Left renal pelvis (tissue), 4 donors: ENCODE measurements around the gene PSMD10. TPM values are rescaled to one million over a fixed set of nuclear protein-coding genes. Genes with fewer than 3 reads are reported as not detected.

Experiments
- DNase-seq, 4 donors: peaks; one replicate each; pipeline ENCODE4 v3.0.0-alpha.2; 2013; ENCODE audit warnings: low read depth in 4 of 4, low spot score in 3 of 4
- polyA plus RNA-seq, 4 donors: library from polyadenylated mRNA; unstranded; fragments of 120-200 nt; gene quantifications; one replicate each; pipeline ENCODE4 v1.2.1, GENCODE V29; 2013; ENCODE audit not compliant: insufficient read length in 4 of 4

PSMD10 gene
- polyA plus RNA-seq, 4 donors: 61.9 to 89.2 (median 75.7) TPM

DNA sequence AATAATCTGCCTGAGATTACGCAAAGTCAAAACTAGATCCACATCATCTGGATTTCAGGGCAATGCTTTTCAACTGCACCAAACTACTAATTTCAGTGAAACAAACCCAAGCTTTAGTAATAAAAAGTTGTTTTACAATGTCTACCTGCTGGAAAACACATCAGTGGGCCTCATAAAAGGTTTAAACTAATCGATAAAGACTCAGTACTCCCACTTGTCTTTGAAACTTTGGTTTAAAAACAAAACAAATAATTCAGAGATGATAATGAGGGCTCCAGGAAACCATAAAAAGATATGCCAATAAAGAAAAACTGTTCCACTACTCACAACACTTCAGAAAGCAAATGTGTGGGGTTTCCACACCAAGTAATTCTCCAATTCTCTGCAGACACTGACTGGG lies 10.2 kb downstream of the PSMD10 start:
- DNase-seq: no peak

DNA sequence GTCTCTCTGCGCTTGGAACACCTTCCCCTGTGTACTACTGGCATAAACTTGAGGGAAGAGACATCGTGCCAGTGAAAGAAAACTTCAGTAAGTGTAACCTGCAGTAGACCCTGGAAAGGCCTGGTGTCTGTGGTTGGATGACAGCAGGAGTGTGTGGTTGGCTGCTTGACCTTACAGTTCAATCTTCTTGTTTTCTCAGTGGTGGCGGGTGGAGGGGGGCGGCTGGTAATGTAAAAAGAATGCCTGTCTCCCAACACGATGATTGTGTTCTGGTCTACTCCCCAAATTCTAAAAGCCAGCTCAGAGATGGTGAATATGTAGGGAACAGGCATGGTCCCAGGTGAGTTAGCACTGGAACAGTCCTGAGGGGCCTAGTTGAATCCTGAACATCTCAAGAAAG lies 18.6 kb downstream of the PSMD10 start:
- DNase-seq: no peak

DNA sequence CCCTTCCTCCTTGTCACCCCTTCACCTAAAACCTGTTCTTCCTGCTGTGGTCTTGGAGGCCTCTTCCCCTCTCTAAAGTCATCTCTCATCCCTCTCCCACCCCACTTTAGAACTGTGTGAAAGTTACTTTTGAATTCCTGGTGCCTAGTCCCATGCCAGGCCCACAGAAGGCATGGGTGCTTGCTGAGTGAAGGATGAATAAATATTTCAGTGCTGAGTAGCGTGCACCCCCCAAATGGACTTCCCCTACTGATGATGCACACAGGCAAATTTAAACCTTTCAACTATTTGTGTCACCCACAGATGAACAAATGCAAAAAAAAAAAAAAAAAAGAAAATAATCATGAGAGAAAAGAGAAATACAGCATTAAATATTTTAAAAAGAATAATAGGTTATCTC lies 19.8 kb downstream of the PSMD10 start:
- DNase-seq: no peak

DNA sequence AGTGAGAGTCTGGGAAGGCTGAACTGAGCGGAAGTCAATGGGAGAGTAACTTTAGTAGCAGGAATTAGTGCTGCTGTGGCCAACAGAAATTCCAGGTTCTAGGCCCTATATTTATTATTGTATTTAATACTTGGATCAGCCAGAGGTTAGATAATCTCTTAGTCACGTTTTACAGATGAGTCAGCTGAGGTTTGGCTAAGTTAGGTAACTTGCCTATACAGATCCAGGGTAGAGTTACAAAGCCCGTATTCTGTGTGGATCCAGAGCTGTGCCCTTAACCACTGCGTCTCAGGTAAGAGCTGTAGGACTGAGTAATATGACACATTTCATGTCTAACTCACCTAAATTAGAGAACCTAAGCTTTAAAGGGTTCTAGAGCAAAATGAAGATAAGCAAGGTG lies 20.5 kb downstream of the PSMD10 start:
- DNase-seq: no peak

DNA sequence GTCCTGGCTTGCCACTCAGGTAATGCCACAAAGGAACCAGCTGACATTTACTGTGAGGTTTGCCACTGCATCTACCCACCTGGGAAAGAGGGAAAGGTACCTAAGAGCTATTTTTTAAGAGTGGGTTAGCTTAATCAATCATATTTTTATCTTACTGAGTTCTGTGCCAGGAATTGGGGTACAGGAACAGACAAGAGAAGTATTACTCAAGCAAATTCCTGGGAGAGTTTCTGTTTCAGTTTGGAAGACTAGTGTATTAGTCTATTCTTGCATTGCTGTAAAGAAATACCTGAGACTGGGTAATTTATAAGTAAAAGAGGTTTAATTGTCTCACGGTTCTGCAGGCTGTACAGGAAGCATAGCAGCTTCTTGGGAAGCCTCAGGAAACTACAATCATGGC lies 23.2 kb downstream of the PSMD10 start:
- no peak for DNase-seq

DNA sequence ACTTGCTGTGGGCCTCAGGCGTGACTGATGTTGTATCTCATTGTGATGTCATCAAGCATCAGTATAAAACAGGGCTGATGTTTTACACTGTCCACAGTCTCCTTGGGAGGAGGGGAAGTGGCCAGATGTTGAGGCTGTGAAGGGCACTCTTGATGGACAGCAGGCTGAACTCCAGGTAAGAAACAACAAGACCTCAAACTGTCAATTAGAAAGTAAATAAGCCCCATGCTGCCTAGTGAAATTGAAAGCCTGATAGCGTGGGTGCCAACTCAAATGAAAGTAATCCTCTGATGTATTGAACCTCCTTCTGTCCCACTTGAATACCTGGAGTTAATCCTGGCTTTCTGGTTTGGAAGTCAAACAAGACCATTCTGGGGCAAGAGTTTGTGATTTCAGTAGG lies 26.7 kb downstream of the PSMD10 start:
- DNase-seq: no peak

DNA sequence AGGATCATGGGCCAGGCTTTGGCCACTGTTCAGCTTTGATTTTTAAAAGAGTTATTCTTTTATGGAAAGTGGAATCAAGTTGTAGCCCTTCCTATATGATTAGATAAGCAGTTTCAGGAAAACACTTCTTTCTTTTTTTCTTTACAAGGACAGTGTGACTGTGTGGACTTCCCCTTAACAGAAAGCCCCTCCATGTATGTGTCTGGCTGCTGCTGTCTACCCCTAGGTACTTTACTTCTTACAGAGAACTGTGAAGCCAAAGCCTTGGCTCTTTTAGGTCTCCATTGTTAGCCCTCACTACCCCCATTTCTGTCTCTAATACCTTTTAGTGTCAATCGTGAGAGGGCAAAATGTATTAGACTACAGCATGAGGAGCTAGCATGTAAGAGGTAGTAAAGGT lies 27.3 kb downstream of the PSMD10 start:
- DNase-seq: no peak

DNA sequence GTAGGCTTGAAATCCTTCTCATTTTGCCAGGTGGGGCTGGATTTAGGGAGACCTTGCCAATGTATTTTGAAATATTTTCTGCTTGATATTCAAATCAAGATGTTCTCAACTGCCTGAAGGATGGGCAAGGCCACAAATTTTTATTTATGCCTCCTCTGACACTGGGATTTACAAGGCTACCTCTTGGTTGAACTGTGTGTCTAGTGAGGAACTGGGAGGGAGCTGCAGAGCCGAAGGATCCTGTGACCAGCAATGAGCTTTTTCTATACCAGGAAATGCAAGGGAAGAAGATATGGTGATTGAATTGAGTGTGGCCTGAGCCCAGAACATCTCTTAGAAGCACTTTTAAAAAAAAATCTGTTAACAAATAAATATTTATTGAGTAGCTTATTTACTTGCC lies 31.5 kb downstream of the PSMD10 start:
- DNase-seq: no peak

DNA sequence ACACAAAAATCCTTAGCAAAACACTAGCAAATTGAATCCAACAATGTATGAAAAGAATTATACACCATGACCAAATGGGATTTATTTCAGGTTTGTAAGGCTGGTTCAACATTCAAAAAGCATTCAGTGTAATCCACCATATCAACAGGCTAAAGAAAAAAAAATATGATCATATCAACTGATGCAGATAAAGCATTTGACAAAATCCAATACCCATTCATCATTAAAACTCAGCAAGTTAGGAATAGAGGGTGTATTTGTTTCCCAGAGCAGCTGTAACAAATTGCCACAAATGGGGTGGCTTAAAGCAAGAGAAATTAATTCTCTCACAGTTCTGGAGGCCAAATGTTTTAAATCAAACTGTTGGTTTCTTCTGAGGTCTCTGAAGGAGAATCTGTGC lies 35.8 kb downstream of the PSMD10 start:
- DNase-seq: no peak

DNA sequence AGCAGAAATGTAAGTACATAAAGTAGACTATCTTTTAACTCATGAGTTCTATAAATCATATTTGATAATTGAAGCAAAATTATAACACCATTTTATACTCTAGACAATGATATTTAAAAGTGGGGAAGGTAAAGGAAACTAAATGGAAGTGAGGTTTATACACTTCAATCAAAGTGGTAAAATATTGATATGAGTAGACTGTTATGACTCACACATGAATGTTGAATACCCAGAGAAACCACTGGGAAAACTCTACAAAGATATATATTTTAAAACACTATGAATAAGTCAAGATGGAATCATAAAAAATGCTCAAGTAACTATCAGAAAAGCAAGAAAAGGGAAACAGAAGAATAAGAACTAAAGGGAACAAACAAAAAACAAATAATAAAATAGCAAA lies 38.1 kb downstream of the PSMD10 start:
- DNase-seq: no peak

DNA sequence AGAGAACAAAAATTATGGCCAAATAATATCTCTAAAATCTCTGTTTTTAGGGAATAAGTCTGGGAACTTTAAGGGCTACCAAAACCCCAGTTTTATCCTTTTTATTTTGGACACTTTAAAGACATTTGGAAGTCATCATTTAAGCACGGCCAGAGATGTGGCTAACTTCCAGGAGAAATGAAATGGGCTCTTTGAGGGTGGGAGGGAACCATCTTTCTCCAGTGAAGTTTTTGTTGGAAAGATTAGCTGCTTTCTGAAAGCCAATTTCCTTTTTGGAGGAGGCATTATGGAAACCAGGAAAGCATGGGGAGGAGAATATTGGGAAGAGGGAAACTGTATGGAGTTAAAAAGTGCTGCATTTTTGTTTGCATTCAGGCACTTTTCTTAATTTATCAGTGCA lies 41.7 kb downstream of the PSMD10 start:
- DNase-seq: no peak

DNA sequence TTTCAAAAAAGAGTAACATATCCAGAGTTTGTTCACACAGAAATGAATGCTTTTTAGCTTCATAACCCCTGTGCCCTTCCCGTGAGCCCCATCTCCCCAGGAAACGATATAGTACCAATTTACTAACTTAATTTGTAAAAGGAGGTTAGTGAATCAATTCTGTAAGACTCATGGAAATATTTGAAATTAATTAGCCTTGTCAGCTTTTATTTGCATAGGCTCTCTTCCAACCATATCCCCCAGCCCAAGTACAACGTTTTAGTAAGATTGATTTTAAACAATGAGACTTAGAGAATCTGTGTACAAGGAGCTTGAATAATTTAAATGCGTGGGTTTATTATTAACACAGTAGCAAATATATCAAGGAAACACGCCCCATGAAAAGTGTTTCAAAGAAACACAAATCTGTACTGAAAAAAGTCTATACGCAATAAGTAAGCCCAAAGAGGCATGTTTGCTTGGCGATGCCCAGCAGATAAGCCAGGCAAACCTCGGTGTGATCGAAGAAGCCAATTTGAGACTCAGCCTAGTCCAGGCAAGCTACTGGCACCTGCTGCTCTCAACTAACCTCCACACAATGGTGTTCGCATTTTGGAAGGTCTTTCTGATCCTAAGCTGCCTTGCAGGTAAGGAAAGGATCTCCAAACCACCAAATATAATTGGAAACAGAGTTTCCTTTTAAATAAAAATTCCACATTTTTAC lies 46.6 kb downstream of the PSMD10 start, which contains the start of gene VSIG1:
Gene VSIG1, plus strand, starts transcription at position 512 of the 703 bp plus-strand sequence. Its CDS starts 66 bp downstream, at position 578.
- no peak for DNase-seq

DNA sequence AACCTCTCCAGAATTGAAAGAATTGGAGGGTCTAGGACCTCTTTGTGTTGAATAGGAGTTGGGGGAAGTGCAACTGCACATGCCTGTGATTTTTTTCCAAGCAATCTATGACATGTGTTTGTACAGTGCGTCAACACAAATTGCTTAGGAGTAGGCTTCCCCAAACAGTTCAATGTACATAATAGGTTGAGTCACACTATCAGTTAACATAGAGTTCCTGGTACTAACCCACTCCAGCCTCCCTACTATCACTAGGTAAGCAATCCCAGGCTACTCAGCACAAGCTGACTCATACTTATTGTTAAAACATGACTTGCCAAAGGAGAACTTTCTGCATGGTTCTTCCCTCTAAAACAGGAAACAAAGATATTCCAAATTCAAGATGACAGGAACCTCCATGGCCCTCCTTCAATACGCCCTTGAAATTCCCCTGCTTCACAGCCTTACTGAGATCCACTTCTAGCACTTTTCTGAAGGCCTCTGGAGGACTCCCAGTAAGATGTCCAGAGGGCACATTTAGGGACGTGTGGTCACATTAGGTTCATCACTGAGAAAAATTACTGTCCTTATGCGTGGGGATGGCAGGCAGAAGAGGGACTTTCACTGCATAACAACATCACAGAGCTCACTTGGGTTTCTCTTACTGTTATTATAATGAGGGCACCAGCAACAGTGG lies 54.9 kb downstream of the PSMD10 start:
- no peak for DNase-seq

DNA sequence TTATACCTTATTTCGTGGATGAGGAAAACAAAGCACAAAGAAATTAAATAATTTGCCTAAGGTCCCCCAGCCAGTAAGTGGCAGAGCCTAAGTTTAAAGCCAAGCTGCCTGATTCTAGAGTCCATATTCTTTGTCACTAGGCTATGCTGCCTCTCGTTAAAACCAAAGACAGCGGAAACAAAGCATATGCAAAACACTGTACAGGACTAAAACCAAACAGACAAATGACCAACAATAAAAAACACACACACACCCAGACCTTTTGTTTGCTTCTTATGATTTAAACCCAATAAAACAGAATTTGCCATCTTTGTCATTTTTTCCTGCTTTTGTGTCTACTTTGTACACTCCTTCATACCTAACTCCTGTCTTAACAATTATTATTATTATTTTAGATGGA lies 56.6 kb downstream of the PSMD10 start:
- no peak for DNase-seq

Other genes starting within 250 kb of the PSMD10 start
- gene TEX13B, start 109.2 kb downstream of the PSMD10 start, polyA plus RNA-seq: not detected
- gene VSIG1, start 46.5 kb downstream of the PSMD10 start, polyA plus RNA-seq: 1 to 10 TPM in 3 of 4 donors, under 1 TPM in 1; 0.50 to 1.3 (median 1.1) TPM
- gene ATG4A, start 236 bp upstream of the PSMD10 start, polyA plus RNA-seq: 10 to 100 TPM; 11.2 to 13.9 (median 13.1) TPM